GM12873 (cell line): ENCODE results near the gene NUP210L.

Experiments used
- TF ChIP-seq, protein P1 (sequence below): IDR thresholded peaks from 2 replicates; pipeline ENCODE4 v1.5.1; 2012; ENCODE audit warnings: low read depth, mild to moderate bottlenecking, moderate library complexity, low read length, control low read depth; ENCODE audit not compliant: insufficient read depth; ENCODE audit errors: missing control alignments

NUP210L gene

GRCh38 chr1:154093699-154094098 is 61.2 kb downstream of the NUP210L start:
- TF ChIP-seq, protein P1, sequence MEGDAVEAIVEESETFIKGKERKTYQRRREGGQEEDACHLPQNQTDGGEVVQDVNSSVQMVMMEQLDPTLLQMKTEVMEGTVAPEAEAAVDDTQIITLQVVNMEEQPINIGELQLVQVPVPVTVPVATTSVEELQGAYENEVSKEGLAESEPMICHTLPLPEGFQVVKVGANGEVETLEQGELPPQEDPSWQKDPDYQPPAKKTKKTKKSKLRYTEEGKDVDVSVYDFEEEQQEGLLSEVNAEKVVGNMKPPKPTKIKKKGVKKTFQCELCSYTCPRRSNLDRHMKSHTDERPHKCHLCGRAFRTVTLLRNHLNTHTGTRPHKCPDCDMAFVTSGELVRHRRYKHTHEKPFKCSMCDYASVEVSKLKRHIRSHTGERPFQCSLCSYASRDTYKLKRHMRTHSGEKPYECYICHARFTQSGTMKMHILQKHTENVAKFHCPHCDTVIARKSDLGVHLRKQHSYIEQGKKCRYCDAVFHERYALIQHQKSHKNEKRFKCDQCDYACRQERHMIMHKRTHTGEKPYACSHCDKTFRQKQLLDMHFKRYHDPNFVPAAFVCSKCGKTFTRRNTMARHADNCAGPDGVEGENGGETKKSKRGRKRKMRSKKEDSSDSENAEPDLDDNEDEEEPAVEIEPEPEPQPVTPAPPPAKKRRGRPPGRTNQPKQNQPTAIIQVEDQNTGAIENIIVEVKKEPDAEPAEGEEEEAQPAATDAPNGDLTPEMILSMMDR: no peak

DNA sequence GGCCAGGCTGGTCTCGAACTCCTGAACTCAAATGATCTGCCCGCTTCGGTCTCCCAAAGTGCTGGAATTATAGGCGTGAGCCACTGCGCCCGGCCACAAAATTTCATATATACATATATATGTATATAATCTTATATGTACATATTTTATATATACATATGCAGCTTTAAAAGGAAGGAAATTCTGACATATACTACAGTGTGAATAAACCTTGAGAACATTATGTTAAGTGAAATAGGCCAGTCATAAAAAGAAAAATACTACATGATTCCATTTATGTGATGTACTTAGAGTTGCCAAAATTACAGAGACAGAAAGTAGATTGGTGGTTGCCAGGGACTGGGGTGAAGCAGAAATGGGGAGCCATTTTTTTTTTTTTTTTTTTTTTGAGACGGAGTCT is 63.2 kb downstream of the NUP210L start:
- TF ChIP-seq, protein P1: no peak

- TF ChIP-seq, protein P1: no peak
Observed at GRCh38 chr1:154087574-154087973, 67.3 kb downstream of the NUP210L start.

DNA sequence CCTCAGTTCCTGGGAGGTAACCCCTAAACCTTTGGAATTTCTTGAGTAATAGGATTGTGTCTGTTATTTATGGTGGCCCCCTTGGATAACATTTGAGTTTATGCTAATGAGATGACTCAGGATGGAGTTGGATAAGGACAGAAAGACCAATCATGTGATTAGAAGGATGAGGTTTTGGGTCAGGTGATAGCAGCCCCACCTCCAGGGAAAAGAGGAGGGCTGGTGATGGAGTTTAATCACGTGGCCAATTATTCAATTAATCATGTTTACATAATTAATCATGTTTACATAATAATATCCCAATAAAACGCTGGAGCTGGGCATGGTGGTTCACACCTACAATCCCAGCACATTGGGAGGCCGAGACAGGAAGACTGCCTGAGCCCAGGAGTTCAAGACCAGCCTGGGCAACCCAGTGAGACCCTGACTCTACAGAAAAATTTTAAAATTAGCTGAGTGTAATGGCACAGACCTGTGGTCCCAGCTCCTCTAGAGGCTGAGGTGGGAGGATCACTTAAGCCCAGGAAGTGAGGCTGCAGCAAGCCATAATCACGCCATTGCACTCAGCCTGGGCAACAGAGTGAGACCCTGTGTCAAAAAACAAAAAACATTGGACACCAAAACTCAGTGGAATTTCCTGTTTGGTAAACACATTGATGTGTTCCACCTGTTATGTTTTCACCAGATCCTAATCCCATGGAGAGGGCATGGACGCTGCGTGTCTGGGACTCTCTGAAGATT is 73.3 kb downstream of the NUP210L start:
- TF ChIP-seq, protein P1: no peak

GRCh38 chr1:154076413-154076812 is 78.5 kb downstream of the NUP210L start:
- TF ChIP-seq, protein P1: no peak

DNA sequence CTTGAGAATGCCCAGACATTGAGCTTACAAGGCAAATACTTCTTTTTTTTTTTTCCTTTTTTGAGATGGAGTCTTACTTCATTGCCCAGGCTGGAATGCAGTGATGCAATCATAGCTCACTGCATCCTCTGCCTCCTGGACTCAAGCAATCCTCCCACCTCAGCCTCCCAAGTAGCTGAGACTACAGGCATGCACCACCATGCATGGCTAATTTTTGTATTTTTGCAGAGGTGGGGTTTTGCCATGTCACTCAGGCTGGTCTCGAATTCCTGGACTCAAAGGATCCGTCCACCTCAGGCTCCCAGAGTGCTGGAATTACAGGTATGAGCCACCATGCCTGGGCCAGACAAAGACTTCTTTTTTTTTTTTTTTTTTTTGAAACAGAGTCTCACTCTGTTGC is 79.1 kb downstream of the NUP210L start:
- TF ChIP-seq, protein P1: no peak

DNA sequence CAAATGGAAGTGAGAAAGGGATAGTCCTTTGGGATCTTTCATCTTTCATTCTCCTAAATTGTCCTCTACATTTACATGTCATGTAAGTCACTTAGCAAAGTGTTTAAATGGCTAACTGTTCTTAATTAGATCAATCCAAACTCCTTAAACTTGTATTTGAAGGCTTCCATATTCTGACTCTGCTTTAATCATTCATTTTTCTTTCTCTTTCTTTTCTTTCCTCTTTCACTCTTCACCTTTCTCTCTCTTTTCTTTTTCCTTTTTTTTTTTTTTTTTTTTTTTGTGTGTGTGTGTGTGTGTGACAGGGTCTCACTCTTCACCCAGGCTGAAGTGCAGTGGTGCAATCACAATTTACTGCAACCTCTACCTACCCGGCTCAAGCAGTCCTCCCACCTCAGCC is 92.6 kb downstream of the NUP210L start:
- TF ChIP-seq, protein P1: no peak
